ENCODE data around the gene GRIN1.

The GRIN1 gene

DNA sequence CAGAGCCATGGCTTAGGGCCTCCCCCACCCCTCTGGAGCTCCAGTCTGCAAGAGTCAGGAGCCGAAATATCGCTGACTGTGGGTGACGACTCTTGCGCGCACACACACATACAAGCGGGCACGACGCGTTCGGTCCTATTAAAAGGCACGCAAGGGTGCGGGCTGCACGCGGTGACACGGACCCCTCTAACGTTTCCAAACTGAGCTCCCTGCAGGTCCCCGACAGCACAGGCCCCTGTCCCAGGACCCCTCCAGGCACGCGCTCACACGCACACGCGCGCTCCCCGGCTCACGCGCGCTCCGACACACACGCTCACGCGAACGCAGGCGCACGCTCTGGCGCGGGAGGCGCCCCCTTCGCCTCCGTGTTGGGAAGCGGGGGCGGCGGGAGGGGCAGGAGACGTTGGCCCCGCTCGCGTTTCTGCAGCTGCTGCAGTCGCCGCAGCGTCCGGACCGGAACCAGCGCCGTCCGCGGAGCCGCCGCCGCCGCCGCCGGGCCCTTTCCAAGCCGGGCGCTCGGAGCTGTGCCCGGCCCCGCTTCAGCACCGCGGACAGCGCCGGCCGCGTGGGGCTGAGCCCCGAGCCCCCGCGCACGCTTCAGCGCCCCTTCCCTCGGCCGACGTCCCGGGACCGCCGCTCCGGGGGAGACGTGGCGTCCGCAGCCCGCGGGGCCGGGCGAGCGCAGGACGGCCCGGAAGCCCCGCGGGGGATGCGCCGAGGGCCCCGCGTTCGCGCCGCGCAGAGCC, at the start of gene GRIN1:
TSS of gene GRIN1 (plus strand) at position 433 of the 746 bp plus-strand sequence. CDS start 333 bp downstream, outside the sequence.
- no peak for DNase-seq

DNA sequence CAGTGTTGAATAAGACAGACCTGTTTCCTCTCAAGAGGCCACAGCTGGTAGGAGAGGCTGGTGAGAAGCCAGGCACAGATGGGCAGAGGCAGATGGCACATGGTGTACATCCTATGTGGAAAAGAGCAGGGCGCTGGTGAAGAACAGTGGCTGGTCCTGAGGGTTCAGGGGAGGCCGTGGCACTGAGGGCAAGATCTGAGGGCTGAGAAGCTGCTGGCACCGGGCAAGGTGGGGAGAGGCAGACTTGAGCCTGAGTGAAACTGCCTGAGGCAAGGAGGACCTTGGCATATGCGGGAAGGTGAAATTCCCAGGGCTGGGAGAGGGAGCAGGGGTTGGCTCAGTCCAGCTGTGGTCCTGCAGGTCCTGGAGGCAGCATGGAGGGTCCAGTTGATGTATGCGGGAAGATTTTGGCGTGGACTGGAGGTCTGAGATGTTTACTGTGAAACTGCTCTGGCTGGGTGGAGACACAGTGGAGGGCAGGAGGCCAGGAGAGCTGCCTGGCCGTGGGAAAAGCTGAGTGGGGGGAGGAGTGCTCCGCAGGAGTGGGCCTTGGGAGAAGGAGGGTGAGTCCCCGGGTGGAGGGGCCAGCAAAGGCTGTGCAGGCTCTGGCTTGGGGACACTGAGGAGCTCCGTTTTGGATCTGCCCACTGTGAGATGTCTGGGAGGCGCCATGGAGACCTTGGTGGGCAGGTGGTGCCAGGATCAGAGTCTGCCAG, 49.6 kb upstream of the GRIN1 start:
- no peak for DNase-seq

DNA sequence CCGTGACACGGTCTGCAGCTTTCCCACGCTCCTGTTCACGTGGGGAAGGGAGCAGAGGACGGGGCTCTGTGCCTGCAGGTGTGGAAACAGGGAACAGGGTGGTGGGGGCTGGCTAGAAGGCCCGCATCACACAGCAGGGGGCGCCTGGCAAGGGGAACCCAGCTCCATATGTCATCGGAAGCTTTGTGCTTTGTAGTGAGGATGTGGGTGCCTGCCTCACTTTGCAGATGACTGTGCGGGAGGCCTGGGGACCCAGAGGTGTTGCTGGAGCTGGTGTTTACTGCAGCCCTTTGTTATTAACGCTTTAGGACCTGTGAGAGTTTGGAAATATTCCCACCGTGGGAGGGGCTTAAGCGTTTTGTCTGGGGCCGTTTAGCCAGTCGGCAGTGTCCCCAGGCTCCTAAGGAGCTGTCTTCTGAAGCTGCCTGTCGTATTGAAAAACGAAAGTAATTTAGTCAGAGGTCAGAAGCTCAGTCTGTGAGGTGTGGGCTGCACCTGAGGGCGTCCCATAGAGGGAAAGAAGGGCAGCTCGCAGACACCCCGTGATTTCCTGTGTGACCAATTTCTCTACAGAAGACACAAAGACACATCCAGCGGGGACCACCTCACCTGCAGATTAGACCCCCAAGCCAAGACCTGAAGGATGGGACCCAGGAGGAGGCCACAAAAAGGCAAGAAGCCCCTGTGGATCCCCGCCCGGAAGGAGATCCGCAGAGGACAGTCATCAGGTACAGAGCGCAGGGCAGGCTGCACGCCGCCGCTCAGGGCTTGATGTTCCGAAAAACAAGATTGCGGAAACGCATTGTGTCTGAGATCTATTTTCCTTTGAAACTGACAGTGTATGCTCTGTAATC, 43.1 kb upstream of the GRIN1 start:
- peak; percentile 85 for DNase-seq

DNA sequence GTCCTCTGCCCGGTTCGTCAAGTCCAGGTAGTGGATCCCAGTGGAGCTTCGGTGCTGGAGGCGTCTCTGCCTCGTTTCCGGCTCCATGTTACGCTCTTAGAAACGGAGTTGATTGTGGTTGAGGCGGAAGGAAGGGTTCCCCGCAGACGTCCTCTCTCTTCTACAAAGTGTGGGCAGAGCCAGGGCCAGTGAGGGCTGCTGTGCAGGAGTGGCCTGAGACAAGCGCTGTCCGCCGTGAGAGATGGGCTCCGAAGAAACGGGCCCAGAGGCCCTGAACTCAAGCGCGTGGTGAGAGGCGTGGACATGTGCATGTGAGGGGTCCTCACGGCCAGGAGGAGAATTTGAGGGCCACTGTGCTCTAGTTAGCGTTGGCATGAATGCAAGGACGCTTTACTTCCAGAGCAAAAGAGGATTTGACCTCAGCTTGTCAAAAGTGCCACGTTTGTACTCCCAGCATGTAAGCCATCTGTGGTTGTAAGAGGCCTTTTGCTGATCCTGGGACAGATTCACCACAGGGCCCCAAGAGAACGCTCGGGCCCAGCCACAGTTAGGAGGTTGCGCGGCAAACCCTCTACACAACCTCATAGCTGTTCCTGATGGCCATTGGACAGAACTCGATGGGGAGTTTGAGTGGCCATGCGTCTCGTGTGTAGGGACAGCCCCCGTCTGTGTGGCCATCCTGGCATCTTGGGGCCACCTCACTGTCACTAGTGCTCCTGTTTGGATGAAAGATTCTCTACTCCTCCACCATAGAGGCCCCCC, 42.0 kb upstream of the GRIN1 start:
- DNase-seq, result no peak

DNA sequence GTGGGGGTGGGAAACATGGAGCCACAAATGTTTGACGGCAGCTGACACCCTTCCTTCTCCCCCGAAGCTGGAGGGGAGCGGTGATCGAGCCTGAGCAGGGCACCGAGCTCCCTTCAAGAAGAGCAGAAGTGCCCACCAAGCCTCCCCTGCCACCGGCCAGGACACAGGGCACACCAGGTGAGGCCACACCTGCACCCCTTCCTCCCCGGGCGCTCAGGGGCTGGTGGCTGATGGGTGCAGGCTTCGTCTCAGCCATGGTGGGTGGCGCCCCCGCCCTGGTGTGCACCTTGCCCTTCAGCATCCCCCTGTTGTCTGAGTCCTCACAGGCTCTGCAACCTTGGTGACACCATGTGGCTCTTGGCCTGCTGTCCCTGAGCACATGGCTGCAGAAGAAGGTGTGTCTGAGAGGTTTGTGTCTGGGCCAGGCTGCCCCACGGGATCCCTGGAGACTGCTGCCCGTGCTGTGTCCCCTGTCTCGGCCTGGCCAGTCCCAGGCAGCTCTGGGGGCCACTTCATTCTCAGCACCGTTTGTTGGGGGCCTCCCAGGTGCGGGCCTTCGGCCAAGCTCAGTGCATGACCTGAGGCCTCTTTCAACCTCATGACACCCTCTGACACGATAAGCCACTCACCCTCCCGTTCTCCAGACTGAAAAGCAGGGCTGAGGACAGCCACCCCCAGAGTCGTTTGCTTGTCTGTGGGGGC, 41.0 kb upstream of the GRIN1 start:
- no peak for DNase-seq

DNA sequence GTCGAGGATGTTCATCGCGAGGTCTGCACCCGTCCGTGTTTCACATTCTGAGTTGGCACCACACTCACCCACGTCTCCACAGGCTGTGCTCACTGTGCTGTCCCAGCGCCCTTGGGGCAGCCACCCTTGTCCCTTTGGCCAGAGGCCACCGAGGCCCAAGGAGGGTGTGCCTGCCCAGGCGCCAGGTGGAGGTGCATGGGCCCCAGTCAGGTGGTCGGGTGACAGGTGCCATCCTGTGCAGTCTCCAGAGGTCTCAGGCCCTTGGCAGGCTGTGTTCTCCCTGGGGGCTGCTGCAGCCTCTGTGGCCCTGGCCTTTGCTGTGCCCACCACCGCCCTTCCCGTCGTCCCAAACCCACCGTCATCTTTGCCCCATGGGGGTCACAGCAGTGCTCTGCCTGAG, 39.7 kb upstream of the GRIN1 start:
- DNase-seq, result no peak

DNA sequence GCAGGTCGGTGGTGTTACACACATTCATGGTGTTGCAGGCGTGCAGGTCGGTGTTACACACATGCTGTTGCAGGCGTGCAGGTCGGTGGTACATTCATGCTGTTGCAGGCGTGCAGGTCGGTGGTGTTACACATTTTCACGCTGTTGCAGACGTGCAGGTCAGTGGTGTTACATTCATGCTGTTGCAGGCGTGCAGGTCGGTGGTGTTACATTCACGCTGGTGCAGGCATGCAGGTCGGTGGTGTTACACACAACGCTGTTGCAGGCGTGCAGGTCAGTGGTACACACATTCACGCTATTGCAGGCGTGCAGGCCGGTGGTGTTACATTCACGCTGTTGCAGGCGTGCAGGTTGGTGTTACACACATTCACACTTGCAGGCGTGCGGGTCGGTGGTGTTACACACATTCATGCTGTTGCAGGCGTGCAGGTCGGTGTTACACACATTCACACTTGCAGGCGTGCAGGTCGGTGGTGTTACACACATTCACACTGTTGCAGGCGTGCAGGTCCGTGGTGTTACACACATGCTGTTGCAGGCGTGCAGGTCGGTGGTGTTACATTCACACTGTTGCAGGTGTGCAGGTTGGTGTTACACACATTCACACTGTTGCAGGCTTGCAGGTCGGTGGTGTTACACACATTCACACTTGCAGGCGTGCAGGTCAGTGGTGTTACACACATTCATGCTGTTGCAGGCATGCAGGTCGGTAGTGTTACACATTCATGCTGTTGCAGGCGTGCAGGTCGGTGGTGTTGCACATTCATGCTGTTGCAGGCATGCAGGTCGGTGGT, 35.6 kb upstream of the GRIN1 start:
- DNase-seq, result no peak

DNA sequence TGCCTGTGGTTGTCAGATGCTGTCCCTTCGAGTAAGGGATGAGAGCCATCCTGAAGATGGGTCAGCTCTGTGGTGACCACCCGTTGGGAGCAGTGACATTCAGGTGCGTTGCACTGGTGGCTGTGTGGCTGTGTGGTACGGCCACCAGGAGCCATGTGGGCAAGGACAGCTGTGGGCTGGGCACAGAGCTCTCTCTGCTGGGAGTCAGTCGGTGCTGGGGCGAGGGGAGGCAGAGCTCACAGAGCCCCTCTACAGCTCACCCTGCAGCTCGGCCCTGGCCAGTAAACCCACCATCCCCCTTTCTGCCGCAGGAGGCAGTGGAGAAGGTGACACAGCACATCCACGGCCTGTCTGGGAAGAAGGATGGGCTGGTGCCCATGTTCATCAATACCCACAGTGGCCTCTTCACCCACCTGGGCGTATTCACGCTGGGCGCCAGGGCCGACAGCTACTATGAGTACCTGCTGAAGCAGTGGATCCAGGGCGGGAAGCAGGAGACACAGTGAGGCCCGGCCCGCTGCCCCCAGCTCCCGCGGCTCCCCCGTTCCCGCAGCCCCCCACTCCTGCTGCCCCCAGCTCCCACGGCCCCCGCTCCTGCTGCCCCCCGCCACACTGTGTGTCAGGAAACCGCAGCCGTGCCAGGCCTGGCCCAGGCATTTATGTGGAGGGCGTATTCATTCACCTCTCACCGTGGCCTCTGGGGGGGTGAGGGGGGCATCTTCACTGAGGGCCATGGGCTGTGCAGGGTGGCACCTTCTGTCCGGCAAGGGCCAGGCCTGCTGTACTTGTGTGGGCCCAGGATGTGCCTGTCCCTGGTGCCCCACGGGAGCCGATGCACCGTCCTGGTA, 32.9 kb upstream of the GRIN1 start:
- DNase-seq, result no peak

DNA sequence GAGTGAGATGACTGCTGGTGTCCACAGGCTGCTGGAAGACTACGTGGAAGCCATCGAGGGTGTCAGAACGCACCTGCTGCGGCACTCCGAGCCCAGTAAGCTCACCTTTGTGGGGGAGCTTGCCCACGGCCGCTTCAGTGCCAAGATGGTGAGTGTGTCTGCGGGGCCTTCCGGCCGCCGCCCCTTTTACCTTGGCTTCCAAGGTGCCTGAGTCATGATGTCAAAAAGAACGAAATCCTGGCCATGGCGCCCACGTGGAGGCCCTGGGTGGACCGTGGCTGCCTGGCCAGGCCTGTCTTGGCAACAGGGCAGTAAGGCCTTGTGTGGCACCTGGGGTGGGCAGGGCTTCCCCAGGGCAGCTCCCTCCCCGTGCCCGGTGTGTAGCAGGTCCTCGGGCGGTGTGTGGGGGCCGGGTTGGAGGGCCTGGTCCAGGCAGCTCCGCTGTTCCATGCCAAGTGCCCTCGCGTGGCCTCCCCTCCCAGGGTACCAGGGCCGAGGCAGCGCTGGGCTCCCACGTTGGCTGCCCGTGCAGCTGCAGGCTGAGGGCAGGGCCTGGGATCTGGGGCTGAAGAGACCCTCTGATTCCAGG, 32.2 kb upstream of the GRIN1 start:
- no peak for DNase-seq

DNA sequence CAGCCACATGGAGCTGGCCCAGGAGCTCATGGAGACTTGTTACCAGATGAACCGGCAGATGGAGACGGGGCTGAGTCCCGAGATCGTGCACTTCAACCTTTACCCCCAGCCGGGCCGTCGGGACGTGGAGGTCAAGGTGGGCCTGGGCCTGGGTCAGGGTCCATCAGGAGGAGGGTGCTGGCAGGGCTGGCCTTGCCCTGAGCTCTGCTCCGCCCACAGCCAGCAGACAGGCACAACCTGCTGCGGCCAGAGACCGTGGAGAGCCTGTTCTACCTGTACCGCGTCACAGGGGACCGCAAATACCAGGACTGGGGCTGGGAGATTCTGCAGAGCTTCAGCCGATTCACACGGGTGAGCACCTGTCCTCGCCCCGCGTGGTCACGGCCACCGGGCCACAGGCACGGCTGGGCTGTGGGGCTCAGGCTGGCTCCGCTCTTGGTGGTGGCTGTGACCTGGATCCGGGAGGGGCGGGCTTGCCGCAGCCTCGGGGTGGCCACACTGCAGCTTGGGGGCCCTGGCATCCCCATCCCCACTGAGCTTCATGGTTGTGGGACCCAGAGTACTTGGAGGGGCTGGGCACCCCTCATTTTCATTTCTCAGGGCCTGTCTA, 31.5 kb upstream of the GRIN1 start:
- DNase-seq, result no peak

DNA sequence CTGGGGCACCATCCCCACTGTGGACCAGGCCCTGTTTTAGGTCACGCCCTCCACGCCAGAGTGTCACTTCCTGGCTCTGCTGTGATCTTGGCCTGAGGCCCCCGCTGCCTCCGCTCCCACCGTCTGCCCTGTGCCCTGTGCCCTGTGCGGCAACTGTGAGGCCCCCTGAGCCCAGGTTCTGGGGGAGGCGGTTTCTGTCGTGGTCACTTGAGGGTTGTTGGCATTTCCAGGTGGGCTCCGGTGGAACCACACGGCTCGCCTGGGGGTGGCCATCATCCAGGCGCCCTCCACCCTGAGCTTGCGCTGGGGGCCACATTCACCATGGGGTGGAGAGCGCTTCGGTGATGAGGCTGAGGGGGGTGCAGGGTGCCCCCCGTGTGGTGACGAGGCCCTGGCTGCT, 31.0 kb upstream of the GRIN1 start:
- DNase-seq, result no peak

DNA sequence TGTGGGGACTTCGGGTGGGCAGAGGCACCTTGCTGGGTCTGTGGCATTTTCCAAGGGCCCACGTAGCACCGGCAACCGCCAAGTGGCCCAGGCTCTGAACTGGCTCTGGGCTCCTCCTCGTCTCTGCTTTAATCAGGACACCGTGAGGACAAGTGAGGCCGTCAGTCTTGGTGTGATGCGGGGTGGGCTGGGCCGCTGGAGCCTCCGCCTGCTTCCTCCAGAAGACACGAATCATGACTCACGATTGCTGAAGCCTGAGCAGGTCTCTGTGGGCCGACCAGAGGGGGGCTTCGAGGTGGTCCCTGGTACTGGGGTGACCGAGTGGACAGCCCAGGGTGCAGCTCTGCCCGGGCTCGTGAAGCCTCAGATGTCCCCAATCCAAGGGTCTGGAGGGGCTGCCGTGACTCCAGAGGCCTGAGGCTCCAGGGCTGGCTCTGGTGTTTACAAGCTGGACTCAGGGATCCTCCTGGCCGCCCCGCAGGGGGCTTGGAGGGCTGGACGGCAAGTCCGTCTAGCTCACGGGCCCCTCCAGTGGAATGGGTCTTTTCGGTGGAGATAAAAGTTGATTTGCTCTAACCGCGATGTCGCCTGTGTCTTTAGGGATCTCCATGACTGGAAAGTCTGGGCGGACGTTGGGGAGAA, 30.2 kb upstream of the GRIN1 start:
- no peak for DNase-seq

DNA sequence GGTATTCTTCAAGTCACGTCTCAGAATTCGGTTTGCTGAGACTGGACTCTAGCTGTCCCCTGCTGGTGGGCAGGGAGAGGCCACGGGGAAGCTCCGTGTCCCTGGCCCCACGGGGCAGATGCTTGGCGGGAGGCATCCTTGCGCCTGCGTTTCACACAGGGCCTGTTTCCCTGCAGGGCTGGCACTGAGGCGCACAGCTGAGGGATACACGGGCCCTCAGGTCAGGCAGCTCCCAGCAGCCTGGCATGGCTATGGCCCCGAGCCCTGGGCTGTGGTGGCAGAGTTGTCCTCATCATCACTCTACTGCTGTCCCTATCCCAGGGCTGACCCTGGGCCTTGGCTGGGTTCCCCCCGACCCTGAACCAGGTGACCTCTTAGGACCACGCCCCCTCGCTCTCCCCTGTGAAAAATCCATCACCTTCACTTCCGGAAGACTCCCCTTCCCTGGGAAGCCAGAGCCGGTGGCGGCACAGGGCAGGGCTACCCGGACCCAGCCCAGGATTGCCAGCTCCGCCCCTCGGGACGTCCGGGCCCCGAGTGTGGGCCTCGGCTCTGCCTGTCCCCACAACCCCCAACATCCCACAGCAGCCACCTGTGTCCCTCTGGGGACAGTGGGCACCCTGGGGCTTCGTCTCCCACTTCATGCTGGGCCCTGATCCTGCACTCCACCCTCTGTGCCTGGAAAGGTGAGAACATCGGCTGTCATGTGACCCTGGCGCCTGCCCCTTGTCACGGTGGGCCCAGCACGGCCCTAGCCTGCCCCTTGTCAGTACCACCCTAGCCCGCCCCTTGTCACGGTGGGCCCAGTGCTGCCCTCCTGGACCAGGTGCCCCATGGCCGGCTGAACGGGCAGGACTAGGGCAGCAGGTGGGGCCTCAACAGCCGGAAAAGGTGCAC, 29.5 kb upstream of the GRIN1 start:
- no peak for DNase-seq

DNA sequence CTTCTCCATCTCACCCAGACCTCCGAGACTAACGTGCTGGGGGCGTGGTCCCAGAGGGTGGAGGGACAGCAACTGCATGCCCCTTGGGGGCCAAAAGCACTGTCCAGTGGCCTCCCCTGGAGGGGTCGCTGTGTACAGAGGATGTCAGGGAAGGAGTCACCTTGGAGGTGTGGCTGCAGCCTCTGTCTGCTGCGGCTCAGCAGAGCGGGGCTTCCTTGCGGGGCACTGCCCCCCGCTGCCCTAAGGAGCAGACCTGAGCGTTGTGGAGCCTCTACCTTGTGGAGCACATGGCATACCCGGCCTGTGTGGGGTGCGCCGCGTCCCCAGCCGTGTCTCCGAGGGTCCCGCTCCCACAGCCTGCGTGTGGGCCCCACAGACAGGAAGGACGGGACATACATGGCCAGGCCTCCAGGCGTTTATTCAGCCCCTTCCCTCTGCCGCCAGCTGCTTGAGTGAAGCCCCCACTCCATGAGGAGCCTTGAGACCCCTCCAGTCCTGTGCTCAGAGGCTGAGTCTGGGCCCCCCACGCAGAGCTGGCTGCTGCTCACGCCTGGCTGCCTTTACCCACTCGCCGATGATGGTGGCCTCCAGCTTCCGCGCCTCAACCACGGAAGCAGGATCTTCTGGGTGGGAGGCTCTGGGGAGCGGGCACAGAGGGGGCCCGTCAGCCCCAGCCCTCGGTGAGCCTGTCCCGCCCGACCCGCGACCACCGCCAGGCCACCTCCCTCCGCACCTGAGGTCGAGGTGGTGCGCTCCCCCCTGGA, 28.6 kb upstream of the GRIN1 start:
- DNase-seq, result no peak

DNA sequence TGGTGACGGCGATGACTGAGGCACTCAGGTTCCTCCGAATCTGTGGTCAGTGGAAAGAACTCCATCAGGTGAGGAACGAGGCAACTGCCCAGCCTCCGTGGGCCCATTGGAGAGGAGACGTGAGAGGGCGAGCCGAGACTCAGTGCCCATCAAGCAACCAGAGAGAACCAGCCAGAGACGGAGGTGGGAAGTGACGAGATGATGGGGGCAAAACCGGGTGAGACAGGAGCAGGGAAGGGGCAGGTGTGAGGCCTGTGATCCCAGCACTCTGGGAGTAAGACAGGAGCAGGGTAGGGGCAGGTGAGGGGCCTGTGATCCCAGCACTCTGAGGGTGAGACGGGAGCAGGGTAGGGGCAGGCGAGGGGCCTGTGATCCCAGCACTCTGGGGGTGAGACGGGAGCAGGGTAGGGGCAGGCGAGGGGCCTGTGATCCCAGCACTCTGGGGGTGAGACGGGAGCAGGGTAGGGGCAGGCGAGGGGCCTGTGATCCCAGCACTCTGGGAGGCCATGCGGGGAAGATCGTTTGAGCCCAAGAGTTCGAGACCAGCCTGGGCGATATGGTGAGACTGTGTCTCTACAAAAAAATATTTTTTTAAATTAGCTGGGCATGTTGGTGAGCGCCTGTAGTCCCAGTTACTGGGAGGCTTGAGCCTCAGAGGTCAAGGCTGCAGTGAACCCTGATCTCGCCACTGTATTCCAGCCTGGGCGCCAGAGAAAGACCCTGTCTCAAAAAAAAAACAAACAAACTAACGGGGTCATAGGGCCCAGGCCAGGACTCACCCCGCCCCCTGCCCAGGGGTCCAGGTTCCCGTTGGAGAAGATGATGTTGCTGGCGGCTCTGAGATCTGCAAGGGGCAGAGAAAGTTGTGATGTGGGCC, 27.8 kb upstream of the GRIN1 start:
- DNase-seq, result no peak
